RPMI7951 (cell line): ENCODE measurements around the gene CCDC142. TPM values are rescaled to one million over a fixed set of nuclear protein-coding genes. Genes with fewer than 3 reads are reported as not detected.
"Not testable (repeated sequence)": the region's sequence is repeated elsewhere in the genome, so short reads cannot be mapped to it uniquely, and the experiment has no call there.

Experiments used
- DNase-seq: peaks from one replicate; pipeline ENCODE4 v3.0.0-alpha.2; 2012; ENCODE audit warnings: low read depth
- total RNA-seq: library from RNA; depleted of rRNA; stranded (reverse); fragments of >200 nt; shearing (Covaris generic); gene quantifications from 2 replicates; pipeline ENCODE4 v1.2.3, GENCODE V29; 2014

The CCDC142 gene
- total RNA-seq, 1 experiment from 2014 or later: 14.3 TPM

DNA sequence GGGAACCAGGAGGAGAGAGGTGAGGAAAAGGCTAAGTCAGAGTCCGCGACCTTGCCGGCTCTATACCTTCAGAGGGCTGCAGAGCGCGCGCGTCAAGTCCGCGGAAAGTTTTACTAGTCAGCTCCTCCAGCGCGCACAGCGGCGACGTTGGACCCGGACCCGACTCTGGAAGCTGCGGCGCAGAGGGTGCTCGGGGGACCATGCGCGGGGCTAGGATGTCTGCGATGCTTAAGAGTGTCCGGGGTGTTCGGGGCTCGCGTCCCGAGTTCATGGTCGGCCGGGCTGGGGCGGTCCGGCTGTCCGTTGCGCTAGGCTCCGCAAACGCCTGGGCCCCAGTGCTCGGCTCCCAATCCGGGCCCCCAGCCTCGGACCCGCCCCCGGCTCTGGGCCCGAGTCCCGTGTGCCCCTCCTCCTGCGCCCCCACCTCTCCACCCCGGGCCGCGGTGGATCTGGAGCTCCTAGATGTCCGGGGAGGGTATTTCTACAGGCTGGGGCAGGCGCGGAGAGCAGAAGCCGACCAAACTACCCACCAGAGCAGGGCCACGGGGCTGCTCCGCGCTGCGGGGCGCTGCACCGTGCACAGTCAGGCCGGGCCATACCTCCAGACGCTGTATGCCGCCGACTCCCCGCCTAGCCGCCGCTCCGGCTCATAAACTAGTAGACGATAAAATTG, 16.6 kb upstream of the CCDC142 start, which contains the start of gene LBX2:
TSS of gene LBX2 (minus strand) at position 337 of the 673 bp plus-strand sequence. CDS start at position 271, 66 bp downstream.
- no peak for DNase-seq

DNA sequence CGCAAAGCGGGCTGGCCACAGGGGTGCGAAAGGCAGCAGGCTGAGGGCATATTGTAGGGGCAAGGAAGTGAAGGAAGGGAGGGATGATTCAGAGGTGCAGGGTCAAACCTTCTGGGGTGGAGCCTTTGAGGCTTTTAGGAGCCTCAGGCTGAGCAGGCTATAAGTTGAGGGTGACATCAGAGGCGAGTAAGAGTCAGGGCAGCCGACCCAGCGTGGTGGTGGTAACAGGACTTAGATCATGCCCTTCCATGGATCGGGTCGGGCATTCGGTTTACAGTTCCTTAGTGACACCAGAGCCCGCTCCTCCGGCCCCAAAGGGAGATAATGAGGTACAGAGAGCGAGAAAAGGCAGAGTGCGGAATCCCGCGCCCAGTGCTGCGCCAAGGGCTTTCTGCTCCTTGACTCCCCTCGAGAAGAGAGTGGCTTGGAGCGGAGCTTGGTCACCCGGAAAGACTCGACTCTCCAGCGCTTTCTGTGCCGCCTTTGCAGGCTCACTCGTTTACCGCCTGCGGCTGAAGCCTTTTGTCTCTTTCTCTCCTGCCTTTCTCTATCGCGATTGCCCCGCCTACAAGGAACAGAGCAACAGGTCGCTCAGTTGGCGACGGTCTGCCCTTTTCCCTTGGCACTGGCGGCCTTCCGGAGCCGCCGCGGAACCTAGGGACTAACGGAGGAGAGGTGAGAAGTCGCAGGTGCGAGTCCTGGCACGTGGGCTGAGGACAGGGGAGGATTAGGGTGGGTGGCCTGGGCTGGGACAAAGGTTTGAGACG, 15.9 kb upstream of the CCDC142 start:
- DNase-seq: peak; percentile 61

DNA sequence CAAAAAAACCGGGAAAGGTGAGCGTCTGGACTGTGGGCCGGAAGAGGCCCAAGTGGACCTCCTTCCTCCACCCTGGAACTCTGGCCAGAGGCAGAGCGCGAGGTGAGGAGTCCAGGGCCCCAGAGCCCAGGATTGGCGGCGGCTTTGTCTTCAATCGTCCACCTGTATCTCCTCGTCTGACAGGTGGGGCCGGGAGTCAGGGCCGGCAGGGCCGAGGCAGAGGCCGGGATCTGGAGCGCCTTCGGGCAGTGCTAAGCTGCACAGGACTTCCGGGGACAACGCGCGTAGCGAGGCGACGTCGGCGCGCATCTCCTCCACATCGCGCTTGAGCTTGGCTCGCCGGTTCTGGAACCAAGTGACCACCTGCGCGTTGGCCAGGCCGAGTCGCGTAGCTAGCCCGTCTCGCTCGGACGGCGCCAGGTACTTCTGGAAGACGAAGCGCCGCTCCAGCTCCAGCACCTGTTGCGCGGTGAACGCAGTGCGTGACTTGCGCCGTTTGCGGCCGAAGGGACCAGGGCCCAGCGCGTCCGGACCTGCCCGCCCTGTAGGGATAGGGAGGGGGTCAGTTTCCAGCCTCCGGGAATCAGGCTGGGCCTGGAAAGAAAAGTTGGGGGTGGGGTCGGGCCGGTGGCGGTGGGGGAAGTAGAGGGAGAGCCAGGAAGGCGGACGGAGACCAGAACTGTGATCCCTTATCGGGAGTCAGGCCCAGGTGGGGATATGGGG, 15.1 kb upstream of the CCDC142 start:
- DNase-seq: no peak

DNA sequence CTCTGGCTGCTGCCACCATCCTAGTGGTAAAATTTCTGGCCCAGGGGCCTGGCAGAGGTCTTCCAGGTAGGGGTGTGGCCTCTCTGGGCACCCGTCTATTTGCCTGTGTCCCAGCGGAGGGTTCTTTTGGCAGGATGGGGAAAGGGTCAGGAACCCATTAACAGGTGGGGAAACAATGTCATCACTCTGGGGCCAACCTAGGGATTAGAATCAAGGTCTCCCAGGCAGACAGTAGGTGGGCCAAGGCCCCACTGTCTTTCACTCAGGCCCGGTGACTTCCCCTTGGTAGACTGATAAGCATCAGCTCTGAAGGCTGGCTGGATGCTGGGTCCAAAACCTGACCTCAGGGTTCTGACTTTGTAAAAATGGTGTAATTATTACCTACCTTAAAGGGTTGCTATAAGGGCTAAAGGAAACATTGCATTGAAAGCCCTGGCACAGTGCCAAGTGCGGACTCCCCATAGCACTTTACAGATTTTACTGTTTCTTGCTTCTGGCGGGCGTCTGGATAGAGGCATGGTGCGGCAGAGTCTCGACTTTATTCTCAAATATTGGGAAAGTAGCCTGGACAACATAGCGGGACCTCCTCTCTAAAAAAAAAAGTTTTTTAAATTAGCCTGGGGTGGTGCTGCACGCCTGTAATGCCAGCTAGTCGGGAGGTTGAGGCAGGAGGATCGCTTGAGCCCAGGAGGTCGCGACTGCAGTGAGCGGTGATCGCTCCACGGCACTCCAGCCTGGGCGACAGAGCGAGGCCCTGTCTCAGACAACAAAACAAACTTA, 14.4 kb upstream of the CCDC142 start:
- no peak for DNase-seq

DNA sequence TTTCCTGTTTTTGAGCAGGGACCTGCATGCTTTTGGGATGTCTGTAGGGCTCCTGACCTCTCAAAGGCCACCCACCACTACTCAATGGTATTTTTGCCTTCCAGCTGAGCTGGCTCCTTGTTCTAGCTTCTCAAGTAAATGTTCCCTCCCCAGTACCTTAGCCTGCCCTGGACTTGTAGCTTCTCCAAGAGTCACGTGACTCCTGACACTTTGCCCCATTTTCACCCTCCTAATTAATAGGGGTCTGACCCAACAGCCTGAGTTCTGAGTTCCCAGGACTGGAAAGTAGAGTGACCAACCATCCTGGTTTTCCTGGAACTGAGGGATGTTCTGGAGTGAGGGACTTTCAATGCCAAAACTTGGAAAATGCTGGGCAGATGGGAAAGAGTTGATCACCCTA, 12.6 kb upstream of the CCDC142 start:
- no peak for DNase-seq

DNA sequence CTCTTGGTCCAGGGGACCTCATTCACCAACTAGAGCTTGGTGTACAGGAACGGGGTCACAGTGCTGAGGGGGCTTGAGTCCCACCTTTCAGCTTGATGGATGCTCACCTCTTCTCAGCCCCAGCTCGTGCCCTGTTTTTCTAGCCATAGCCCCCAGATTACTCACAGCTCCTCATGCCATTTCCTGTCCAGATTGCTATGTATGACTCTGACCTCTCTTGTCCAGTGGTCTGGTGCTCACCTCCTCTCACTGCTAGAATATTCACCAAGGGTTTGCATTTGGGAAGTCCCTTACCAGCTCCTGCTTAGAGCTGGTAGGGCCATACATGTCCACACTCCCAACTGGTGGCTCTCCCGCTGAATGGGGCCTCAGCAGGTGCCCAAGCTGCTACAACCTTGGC, 10.7 kb upstream of the CCDC142 start:
- DNase-seq: no peak

DNA sequence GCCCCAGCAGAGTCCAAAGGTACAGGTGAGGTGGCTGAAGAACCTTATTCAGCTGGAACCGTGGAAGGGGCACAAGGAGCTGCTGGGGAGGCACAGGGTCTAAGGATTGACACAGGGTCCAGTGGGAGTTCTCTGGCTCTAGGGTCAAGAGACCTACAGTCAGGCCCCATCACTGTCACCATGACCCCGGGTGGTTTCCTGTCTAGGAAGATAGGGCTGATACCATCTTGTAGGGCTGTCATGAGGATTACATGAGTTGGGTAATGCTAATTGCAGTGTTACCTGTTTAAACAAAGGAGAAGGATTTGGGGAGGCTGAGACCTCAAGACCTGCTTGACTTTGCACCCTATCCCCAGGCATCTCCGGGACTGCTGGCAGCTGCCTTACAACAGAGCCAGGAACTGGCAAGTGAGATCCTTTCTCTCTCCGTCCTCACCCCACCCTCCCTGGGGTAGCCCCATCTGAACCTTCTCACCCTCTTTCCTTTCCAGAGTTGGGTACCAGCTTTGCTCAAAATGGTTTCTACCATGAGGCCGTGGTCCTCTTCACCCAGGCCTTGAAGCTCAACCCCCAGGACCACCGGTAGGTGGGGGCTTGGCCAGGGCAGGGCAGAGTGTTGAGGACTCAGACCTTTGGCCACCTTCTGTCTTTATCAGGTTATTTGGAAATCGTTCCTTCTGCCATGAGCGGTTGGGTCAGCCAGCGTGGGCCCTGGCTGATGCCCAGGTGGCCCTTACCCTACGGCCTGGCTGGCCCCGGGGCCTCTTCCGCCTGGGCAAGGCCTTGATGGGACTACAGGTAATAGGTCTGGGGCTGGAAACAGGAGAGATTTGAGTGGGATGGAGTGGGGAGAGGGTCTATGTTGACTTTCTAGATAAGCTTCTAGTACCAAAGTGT, 9.1 kb upstream of the CCDC142 start:
- no peak for DNase-seq

DNA sequence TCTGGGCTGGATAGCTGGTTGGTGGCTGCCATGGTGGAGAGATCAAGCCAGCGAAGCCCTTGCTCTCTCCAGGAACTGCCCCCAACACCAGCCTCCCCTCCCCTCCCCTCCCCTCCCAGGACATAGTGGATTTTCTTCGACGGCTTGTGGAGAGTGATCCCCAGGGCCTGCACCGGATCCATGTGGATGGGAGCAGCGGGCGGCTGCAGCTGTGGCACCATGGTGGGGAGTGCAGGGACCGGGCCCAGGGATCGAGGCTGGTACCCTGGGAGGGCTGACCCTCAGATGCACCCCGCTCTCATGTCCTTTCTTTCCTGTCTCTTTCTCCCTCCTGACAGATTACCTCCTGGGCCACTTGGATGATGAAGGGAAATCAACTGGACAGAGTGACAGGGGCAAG, 7.1 kb upstream of the CCDC142 start:
- DNase-seq: no peak

DNA sequence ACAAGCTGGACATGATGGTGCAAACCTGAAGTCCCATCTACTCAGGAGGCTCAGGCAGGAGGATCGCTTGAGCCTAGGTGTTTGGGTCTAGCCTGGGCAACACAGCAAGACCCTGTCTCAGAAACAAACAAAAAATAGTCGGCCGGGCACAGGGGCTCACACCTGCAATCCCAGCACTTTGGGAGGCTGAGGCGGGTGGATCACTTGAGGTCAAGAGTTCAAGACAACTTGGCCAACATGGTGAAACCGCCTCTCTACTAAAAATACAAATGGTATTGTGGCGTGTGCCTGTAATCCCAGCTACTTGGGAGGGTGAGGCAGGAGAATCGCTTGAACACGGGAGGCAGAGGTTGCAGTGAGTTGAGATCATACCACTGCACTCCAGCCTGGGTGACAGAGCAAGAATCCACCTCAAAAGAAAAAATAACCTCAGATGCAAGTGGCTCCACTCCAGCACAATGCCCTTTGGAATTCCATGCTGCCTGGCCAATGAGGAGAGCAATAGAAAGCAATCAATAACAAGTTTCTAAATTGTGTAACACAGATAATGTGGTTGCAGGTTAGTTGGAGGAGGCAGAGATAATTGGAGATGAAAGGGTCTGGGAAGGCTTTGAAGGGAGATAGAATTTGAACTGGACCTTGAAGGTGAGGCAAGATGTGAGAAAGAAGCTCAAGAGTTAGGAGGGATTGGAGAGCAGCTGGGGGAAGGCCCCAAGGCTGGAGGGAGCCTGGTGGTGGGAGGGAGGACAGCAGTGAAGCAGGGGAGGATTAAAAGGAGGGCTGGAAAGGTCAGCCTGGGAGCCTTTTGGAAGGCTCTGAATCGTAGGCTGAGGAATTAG, 6.1 kb upstream of the CCDC142 start:
- no peak for DNase-seq

DNA sequence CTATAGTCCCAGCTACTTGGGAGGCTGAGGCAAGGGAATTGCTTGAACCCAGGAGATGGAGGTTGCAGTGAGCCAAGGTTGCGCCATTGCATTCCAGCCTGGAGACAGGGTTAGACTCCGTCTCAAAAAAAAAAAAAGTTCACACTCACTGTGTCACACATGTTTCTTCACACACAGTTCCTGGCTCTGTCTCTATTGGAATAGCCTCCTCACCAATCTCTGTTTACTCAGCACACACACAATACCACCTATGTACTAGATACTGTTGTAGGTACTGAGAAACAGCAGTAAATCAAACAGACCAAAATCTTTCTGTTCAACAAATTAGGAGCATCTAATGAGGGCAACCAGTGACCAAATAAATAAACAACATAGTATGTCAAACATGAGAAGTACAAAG, 3.3 kb upstream of the CCDC142 start:
- DNase-seq: no peak

DNA sequence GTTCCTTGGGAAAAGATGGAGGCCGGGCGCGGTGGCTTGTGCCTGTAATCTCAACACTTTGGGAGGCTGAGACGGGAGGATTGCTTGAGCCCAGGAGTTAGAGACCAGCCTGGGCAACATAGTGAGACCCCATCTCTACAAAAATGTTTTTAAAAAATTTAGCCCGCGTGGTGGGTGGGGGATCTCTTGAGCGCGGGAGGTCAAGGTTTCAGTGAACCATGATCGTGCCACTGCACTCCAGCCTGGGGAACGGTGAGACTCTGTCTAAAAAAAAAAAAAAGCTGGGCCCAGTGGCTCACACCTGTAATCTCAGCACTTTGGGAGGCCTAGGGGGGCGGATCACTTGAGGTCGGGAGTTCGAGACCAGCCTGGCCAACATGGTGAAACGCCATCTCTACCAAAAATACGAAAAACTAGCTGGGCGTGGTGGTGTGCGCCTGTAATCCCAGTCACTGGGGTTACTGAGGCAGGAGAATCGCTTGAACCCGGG, 922 bp upstream of the CCDC142 start:
- not testable (repeated sequence) for DNase-seq

DNA sequence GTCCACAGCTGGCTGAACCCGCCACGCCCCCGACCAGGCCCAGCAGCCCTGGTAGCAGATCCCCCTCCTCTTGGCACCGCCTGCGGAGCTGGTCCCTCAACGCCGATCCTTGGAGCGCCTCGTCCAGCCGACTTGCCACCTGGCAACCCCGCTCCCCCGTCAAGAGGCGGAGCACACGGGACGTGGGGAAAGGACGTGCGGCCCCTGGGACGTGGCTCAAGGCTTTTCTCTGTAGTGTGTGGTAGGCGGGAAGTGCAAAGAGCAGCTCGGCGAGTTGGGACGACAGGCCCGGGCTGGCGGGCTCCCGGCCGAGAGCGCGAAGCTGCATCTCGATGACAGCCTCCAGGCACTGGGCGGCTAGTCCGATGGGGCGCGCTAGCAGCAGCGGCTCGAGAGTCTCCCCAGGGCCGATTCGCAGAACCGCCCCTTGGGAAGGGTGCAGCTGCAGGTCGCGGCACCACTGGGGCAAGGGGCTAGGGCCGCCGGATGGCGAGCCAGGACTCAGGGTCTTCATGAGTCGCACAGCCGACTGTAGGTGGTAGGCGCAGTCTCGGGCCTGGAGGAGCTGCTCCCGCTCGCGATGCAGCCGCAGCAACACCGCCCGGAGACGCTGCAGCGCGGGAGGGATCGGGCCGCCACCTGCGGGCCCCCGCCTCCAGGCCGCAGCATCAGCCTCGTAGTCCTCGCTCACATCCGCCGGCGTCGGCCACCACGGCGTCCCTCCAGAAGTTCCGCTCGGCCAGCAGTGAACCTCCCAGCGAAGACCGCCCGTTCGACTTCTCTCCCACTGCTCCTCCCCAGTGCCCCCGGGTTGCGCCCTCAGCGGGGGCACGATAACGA, 617 bp downstream of the CCDC142 start:
- no peak for DNase-seq

DNA sequence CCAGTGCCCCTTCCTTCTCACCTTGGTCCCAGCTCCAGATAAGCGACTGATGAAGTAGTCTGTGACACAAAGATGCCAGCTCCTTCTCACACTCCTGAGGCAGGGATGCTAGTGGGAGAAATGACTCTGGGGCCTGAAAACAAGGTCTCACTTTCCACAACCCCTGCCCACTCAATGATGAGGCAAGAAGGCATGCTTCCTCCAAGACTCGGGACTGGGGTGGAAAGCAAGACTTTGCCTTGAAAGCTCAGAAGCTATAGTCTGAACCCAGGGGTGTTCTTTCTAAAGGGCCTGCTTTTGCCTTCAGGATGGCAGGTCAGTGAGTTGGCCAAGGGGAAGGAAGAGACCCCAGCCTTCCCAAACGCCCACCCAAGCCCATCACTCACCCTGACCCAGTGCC, 1.4 kb downstream of the CCDC142 start:
- DNase-seq: no peak

DNA sequence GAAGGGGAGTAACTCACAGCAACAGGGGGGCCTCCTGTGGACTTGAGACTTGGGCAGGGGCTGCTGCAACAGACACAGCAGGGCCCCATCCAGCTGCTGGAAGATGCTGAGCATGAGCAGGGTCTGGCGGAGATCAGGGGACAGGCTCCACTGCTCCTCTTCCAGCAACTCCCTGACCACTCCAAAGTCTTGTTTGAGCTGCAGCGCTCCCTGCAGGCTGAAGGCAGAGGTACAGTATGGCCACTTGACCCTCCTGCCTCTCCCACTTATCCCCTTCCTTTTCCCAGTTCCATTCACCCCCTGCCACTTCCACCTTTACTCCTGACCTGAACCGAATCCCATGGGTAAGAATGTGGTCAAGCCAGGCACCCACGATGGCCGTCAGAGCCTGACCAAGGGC, 7.9 kb downstream of the CCDC142 start:
- DNase-seq: no peak

DNA sequence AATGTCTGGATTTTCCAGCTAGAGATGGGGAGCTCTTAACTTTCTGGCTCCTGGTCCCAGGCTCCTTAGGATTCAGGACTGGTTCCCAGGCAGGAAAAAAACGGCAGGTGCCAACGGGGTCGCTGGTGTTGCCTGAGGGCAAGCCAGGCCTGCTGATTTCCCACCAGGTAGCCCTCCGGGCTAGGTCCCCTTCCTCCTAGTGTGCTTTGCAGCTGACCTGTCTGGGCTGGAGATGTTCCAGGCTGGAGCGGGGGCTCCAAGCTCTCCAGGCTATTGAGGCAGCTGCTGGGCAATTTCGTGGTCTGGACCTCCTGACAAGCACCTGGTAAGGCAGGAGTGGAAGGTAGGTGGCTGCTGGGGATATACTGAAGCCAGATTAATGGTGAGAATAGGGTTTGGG, 8.3 kb downstream of the CCDC142 start:
- DNase-seq: no peak

DNA sequence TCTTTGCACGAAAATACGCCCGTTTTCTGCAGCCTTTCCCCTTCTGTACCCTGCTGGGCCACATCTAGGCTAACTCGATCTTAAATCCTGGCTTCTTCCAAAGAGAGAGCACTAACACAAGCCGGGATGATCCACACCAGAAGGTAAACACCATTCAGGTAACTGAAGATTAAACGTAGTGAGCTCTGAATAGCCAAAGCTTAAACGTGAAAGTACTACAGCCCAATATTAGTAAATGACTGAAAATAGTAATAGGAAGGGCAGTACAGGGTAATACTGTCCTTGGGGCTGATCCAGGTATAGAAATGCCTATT, 9.9 kb downstream of the CCDC142 start:
- no peak for DNase-seq

DNA sequence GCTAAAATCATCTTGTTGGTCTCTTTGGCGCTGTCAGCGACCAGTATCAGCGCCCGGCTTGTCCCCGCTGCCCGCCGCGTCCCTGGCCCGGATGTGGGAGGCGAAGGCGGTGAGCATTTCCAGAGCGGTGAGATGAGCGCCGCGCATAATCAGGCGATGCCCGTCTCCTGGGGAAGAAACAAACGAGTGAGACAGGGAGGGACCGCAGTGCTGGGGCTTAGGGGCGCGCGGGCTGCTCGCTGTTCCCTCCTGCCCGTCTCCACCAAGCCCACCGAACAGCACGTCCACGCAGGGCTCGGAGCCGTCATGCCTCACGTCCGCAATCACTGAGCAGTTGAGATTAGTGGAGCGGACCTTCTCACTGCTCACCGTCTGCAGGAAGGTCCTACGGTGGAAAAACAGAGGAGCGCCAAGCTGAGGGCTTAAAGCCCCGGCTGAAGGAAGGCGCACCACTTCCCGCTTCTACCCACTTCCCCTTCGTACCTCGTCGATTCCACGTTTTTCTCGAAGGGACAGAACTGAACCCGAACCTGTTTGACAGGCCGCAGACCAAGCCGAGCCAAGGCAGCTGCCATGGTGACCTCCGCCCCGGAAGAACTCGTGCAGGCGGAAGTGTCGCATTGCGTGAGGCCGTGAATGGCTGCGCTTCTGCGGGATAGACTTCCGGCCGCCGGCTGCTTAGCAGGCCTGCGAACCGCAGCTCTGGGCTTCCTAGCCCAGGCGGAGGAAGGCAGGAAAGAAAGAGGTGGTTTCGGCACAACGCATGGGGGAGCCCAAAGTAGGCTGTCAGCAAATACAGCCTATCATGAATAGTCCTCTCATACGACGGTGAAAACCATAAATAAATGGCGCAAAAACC, 10.5 kb downstream of the CCDC142 start, which contains the start of gene MRPL53:
TSS of gene MRPL53 (minus strand) at position 595 of the 859 bp plus-strand sequence. CDS start at position 575, 20 bp downstream.
- DNase-seq: peak; percentile 96
